ENCODE data around the gene DAND5. TPM values are rescaled to one million over a fixed set of nuclear protein-coding genes. Genes with fewer than 3 reads are reported as not detected.

Gene DAND5
- total RNA-seq, 1 donor: not detected

DNA sequence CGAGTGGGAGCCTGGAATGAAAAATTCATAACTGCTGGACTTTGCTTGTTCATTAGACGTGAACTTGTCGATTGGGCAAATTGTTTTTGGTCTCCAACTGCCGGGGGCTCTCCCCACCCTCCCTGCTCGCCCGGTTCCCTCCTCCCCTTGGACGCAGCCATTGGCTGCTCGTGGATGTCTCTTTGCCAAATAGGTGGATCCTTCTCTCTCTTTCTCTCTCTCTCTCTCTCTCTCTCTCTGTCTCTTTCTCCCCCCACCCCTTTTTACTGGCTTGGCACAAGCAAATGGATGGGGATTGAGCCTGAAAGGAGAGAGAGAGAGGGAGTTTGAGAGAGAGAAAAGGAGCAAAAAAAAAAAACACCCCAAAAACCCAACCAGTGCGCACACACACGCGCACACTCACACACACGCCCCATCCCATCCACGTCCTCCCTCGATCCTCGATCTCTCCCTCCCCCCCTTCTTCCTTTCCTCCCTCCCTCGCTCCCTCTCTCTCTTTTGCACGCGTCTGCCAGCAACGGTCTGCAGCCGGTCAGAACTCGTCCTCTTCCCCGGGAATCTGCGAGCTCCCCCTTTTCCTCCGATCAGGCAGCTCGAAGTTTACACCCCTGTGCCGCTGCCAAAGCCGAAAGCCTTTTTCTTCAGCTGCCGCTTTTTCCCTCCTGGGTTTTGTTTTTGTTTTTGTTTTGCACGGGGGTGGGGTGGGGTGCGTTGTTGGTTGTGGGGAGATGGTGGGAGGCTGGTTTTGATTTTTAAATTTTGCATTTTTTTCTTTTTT is 53.7 kb downstream of the DAND5 start:
- peaks cover 73% of the 10 kb centered on the region for H3K4me1 ChIP-seq (ENCODE audit: insufficient read depth, low read length)
- peaks cover 7% of the 10 kb centered on the region for H4K20me1 ChIP-seq (ENCODE audit: insufficient read depth, low read length)

GRCh38 chr19:13023656-13024055 is 54.3 kb downstream of the DAND5 start:
- Histone ChIP-seq H3K27me3 (ENCODE audit: insufficient read depth, low read length) (no peaks in the 10 kb centered on the region), H3K4me3 (ENCODE audit: insufficient read depth, low read length) (peak overlapping the region; percentile 77), H3K36me3 (ENCODE audit: insufficient read depth, low read length) (peaks cover 20% of the 10 kb centered on the region), H3K4me2 (ENCODE audit: insufficient read depth, low read length) (peak overlapping the region; percentile 91), H3K79me2 (ENCODE audit: insufficient read depth, low read length) (peaks cover 85% of the 10 kb centered on the region), H4K20me1 (ENCODE audit: insufficient read depth, low read length) (peaks cover 7% of the 10 kb centered on the region), H3K27ac (ENCODE audit: low read depth, low read length) (peak overlapping the region; percentile 93), H3K4me1 (ENCODE audit: insufficient read depth, low read length) (peaks cover 70% of the 10 kb centered on the region), H2AFZ (ENCODE audit: low read length) (no peak overlapping the region), H3K9me3 (ENCODE audit: low read depth, low read length) (no peaks in the 10 kb centered on the region)
- DNase-seq (ENCODE audit: insufficient read length, low spot score, missing footprints): peak; percentile 44
- TF ChIP-seq, protein P1, sequence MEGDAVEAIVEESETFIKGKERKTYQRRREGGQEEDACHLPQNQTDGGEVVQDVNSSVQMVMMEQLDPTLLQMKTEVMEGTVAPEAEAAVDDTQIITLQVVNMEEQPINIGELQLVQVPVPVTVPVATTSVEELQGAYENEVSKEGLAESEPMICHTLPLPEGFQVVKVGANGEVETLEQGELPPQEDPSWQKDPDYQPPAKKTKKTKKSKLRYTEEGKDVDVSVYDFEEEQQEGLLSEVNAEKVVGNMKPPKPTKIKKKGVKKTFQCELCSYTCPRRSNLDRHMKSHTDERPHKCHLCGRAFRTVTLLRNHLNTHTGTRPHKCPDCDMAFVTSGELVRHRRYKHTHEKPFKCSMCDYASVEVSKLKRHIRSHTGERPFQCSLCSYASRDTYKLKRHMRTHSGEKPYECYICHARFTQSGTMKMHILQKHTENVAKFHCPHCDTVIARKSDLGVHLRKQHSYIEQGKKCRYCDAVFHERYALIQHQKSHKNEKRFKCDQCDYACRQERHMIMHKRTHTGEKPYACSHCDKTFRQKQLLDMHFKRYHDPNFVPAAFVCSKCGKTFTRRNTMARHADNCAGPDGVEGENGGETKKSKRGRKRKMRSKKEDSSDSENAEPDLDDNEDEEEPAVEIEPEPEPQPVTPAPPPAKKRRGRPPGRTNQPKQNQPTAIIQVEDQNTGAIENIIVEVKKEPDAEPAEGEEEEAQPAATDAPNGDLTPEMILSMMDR (IDR thresholded peaks at IDR 0.05; ENCODE audit: extremely low read depth, low read depth, low read length): no peak

More for the DNA sequence above, 53.7 kb downstream of the DAND5 start:
- peaks cover 16% of the 10 kb centered on the region for H3K36me3 ChIP-seq (ENCODE audit: insufficient read depth, low read length)
- peak overlapping the region; percentile 93 for H3K27ac ChIP-seq (ENCODE audit: low read depth, low read length)
- peak overlapping the region; percentile 65 for H3K4me3 ChIP-seq (ENCODE audit: insufficient read depth, low read length)
- peak overlapping the region; percentile 3 for H2AFZ ChIP-seq (ENCODE audit: low read length)
- TF ChIP-seq, protein P1 (IDR thresholded peaks at IDR 0.05; ENCODE audit: extremely low read depth, low read depth, low read length): no peak
- no peaks in the 10 kb centered on the region for H3K9me3 ChIP-seq (ENCODE audit: low read depth, low read length)
- peaks cover 85% of the 10 kb centered on the region for H3K79me2 ChIP-seq (ENCODE audit: insufficient read depth, low read length)
- H3K4me2 ChIP-seq (ENCODE audit: insufficient read depth, low read length): peak overlapping the region; percentile 91
- peak; percentile 98 for DNase-seq (ENCODE audit: insufficient read length, low spot score, missing footprints)
- no peaks in the 10 kb centered on the region for H3K27me3 ChIP-seq (ENCODE audit: insufficient read depth, low read length)

Small RNA genes within 50 kb of the gene (small RNA-seq; reads per million reads assigned to genes)
- 0.74 reads per million, percentile 8 among the genes with 10 or more reads in this experiment for gene MIR5695
- 0.45 reads per million for gene MIR6515

Other genes with a start within 250 kb of the DAND5 start
- 36.6 and 39.8 TPM in 2 replicates for gene TNPO2, start 245.6 kb upstream of the DAND5 start, total RNA-seq
- gene TRIR, start 234.9 kb upstream of the DAND5 start, total RNA-seq: 123 and 136 TPM in 2 replicates
- gene GET3, start 232.1 kb upstream of the DAND5 start, total RNA-seq: 99.5 and 104 TPM in 2 replicates
- not detected in 2 replicates for gene BEST2, start 217.8 kb upstream of the DAND5 start, total RNA-seq
- gene HOOK2, start 194.0 kb upstream of the DAND5 start, total RNA-seq: 16.8 and 21.7 TPM in 2 replicates
- 85.5 and 93.0 TPM in 2 replicates for gene JUNB, start 178.1 kb upstream of the DAND5 start, total RNA-seq
- 155 and 156 TPM in 2 replicates for gene PRDX2, start 167.8 kb upstream of the DAND5 start, total RNA-seq
- gene THSD8, start 167.5 kb upstream of the DAND5 start, total RNA-seq: 0.29 TPM in 1 of 2 replicates, not detected in the other
- 7.6 and 8.3 TPM in 2 replicates for gene RNASEH2A, start 163.0 kb upstream of the DAND5 start, total RNA-seq
- gene RTBDN, start 135.0 kb upstream of the DAND5 start, total RNA-seq: not detected in 2 replicates
- 0.29 and 0.72 TPM in 2 replicates for gene MAST1, start 131.1 kb upstream of the DAND5 start, total RNA-seq
- 48.1 and 61.0 TPM in 2 replicates for gene DNASE2, start 88.1 kb upstream of the DAND5 start, total RNA-seq
- gene KLF1, start 82.4 kb upstream of the DAND5 start, total RNA-seq: not detected in 2 replicates
- 23.0 and 31.1 TPM in 2 replicates for gene GCDH, start 78.4 kb upstream of the DAND5 start, total RNA-seq
- gene SYCE2, start 50.3 kb upstream of the DAND5 start, total RNA-seq: 0.29 TPM in 1 of 2 replicates, not detected in the other
- gene FARSA, start 35.9 kb upstream of the DAND5 start, total RNA-seq: 41.0 and 47.8 TPM in 2 replicates
- 1,685 and 1,980 TPM in 2 replicates for gene CALR, start 31.0 kb upstream of the DAND5 start, total RNA-seq
- gene RAD23A, start 23.7 kb upstream of the DAND5 start, total RNA-seq: 80.2 and 84.0 TPM in 2 replicates
- gene GADD45GIP1, start 12.4 kb upstream of the DAND5 start, total RNA-seq: 15.2 and 16.8 TPM in 2 replicates
- gene NFIX, start 25.9 kb downstream of the DAND5 start, total RNA-seq: 114 and 122 TPM in 2 replicates
- 0.29 and 0.36 TPM in 2 replicates for gene LYL1, start 133.3 kb downstream of the DAND5 start, total RNA-seq
- 18.6 and 29.7 TPM in 2 replicates for gene TRMT1, start 147.2 kb downstream of the DAND5 start, total RNA-seq
- gene NACC1, start 148.7 kb downstream of the DAND5 start, total RNA-seq: 53.9 and 62.5 TPM in 2 replicates
- gene STX10, start 180.8 kb downstream of the DAND5 start, total RNA-seq: 78.4 and 81.1 TPM in 2 replicates
- gene IER2, start 180.8 kb downstream of the DAND5 start, total RNA-seq: 14.8 and 15.9 TPM in 2 replicates

Measured in osteoblast (primary cell).